GF-D8 (cell line): ENCODE data around the gene HCN4.

Source experiments
- DNase-seq: peaks from one replicate; lab custom pipeline; 2025; lab: John Stamatoyannopoulos, UW

Gene HCN4

GRCh38 chr15:73380661-73381060 is 11.9 kb upstream of the HCN4 start:
- no peak for DNase-seq

- DNase-seq = no peak
These were observed 9.3 kb upstream of the HCN4 start for GRCh38 chr15:73378089-73378488.

GRCh38 chr15:73375755-73376305 is 7.1 kb upstream of the HCN4 start:
- no peak for DNase-seq

GRCh38 chr15:73375012-73375411 is 6.3 kb upstream of the HCN4 start:
- DNase-seq = no peak

GRCh38 chr15:73374604-73375003 is 5.8 kb upstream of the HCN4 start:
- DNase-seq = no peak

GRCh38 chr15:73373221-73373620 is 4.5 kb upstream of the HCN4 start:
- no peak for DNase-seq

- no peak for DNase-seq
These were observed 3.1 kb upstream of the HCN4 start for GRCh38 chr15:73371812-73372211.

GRCh38 chr15:73370151-73370550 is 1.4 kb upstream of the HCN4 start:
- no peak for DNase-seq

- DNase-seq = no peak
These were observed 466 bp upstream of the HCN4 start for GRCh38 chr15:73369154-73369694.

GRCh38 chr15:73367624-73368300 is 996 bp downstream of the HCN4 start:
- DNase-seq = no peak

- no peak for DNase-seq
These were observed 1.8 kb downstream of the HCN4 start for GRCh38 chr15:73366766-73367623.

GRCh38 chr15:73364070-73364469 is 4.7 kb downstream of the HCN4 start:
- DNase-seq = no peak

- DNase-seq = no peak
These were observed 5.9 kb downstream of the HCN4 start for GRCh38 chr15:73362900-73363299.

- DNase-seq = no peak
These were observed 7.4 kb downstream of the HCN4 start for GRCh38 chr15:73361337-73361736.

GRCh38 chr15:73359651-73360050 is 9.1 kb downstream of the HCN4 start:
- DNase-seq = no peak

- DNase-seq = no peak
These were observed 10.6 kb downstream of the HCN4 start for GRCh38 chr15:73357999-73358665.

- DNase-seq = no peak
These were observed 13.0 kb downstream of the HCN4 start for GRCh38 chr15:73355612-73356265.

- no peak for DNase-seq
These were observed 14.5 kb downstream of the HCN4 start for GRCh38 chr15:73354241-73354640.

- no peak for DNase-seq
These were observed 15.0 kb downstream of the HCN4 start for GRCh38 chr15:73353734-73354133.

- DNase-seq = no peak
These were observed 16.7 kb downstream of the HCN4 start for GRCh38 chr15:73352082-73352481.

GRCh38 chr15:73349191-73349590 is 19.6 kb downstream of the HCN4 start:
- DNase-seq = no peak
